DMS153 treated with DMSO at 0.1 percent for 48 hours (cell line): ENCODE measurements around the gene TUBGCP2.

Experiments used
- DNase-seq: peaks from one replicate; lab custom pipeline; 2025; ENCODE audit not compliant: unreplicated experiment; lab: John Stamatoyannopoulos, UW

The TUBGCP2 gene

GRCh38 chr10:133344236-133344635, 35.6 kb upstream of the TUBGCP2 start:
- no peak for DNase-seq

GRCh38 chr10:133343558-133343957, 34.9 kb upstream of the TUBGCP2 start:
- no peak for DNase-seq

DNA sequence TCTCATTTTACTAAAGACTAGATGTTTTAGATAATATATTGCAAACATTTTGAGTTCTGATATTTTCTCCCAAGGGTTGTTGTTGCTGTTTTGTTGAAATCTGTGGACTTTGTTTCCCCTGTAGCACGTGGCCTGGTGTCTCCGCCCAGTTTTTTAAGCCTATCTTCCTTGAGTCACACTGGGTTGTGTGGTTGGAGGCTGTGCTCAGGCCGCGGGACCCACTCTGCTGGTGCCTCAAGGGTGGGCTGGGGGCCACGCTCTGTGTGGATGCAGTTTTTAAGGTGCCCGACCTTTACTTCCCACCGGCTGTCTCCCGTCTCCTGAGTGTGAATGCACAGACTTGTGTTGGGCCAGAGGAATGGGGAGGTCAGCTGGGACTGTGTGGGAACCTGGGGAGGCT, 34.3 kb upstream of the TUBGCP2 start:
- DNase-seq: no peak

DNA sequence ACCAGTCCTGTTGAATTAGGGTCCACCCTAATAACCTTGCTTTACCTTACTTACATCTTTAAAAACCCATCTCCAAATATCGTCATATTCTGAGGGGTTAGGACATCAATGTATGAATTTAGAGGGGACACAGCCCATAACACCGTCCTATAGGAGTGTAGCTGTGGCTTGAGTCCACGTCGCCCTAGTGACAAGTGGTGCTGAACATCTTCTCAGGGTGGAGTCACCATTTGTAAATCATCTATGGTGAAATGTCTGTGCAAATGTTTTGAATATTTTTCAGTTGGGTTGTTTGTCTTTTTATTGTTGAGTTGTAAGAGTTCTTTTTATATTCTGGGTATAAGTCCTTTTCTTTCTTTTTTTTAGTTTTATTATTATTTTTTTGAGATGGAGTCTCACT, 33.3 kb upstream of the TUBGCP2 start:
- no peak for DNase-seq

DNA sequence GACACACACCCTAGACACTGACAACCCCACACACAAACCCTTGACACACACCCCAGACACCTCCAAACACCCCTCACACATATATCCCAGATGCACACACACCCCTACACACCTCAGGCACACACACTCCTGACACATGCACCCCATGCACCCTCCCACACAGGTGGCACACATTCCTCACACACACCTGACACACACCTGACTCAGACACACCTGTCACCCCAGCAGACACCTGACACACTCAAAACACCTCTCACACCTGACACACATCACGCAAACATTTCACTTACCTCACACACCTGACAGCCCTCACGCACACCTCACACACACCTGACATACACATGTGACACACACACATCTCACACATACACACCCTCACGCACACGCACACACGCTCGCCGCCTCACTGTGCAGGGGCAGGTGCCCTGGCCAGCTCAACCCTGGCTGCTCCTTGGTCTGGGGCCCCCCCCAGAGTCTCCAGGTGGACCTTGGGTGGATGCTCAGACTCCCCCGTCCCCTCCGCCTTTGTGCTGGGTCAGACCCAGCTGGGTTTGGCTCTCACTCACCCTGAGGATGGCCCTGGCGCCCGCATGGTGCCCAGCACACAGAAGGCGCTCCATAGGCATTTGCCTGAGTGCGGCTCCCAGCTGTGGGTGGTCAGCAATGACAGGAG, 31.2 kb upstream of the TUBGCP2 start:
- DNase-seq: no peak

DNA sequence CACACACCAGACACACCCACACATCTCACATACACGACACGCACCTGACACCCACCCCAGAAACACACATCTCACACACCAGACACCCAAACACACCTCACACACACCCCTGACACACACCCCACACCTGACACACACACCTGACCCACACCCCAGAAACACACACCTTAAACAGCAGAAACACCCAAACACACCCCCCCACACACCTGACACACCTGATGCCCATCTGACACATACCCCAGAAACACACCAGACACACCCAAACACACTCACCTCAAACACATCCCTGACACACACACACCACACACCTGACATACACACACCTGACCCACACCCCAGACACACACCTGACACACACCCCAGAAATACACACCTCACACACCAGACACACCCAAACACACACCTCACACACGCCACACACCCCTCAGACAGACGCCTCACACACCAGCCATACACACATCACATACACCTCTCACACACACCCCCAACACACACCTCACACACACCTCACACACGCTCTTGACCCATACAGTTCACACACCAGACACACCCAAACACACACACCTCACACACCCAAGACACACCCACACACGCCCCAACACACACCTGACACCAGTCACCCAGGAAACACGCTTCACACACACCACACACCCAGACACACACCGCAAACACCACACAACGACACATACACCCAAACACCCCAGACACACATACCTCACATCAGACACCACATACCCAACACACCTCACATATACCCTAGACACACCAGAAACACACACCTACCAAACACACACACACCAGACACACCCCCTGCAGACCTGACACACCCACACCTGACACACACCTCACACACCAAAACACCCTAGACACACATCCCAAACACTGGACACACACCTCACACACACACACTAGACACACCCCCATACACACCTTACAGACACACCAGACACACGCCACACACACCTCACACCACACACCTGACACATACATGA, 29.7 kb upstream of the TUBGCP2 start:
- DNase-seq: no peak

DNA sequence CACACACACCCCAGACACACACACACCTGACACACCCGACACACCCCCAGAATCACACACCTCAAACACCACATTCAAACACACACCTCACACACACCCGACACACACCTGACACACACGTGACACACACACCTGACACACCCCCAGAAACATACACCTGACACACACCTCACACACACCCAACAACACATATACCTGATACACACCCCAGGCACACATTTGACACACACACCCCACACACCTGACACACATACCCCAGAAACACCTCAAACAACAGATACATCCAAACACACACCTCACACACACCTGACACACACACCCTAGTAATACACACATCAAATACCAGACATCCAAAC, 28.7 kb upstream of the TUBGCP2 start:
- DNase-seq: no peak

GRCh38 chr10:133336577-133337369, 28.1 kb upstream of the TUBGCP2 start, which contains the start of gene CALY:
TSS of gene CALY (minus strand) at chr10:133336896. CDS start at chr10:133328989, 7,907 bp downstream.
- DNase-seq: no peak

GRCh38 chr10:133336118-133336576, 27.5 kb upstream of the TUBGCP2 start:
- no peak for DNase-seq

- DNase-seq: no peak
Observed at GRCh38 chr10:133335246-133336117, 26.8 kb upstream of the TUBGCP2 start.

DNA sequence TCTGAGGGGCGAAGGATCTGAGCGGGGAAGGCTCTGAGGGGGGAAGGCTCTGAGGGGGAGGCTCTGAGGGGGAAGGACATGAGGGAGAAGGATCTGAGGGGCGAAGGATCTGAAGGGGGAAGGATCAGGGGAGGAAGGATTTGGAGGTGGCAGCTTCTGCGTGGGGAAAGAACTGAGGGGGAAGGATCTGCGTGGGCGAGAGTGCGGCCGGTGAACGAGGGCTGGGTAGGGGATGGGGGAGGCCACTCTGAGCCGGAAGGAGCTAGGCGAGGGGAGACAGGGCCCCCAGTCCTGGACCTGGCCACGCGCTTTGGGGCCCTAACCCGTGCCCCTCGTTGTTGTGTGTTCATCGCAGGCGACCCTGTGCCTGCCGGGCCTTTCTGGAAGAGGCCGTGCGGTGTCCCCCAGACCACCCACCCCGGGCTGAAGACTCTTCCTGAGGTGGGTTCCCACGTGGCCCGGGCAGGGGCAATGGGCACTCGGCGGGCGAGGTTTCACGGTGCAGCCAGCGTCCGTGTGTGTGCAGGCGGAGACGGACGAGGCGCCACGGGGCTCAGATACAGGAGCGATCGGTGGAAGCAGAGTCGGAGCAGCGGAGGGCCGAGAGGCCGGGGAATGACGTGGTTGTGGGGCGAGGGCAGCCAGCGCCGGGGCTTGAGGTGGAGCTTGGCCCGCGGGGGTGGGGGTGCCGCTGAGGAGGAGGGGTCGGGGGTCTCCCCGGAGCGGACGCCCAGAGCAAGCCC, 26.0 kb upstream of the TUBGCP2 start:
- no peak for DNase-seq

GRCh38 chr10:133332936-133333699, 24.4 kb upstream of the TUBGCP2 start:
- no peak for DNase-seq

- peak; percentile 73 for DNase-seq
Observed at GRCh38 chr10:133329491-133330202, 21.0 kb upstream of the TUBGCP2 start.

GRCh38 chr10:133328358-133329343, 20.0 kb upstream of the TUBGCP2 start:
- DNase-seq: no peak

GRCh38 chr10:133327651-133328357, 19.1 kb upstream of the TUBGCP2 start:
- no peak for DNase-seq
